Activated CD4-positive, alpha-beta T cell treated with anti-CD3 and anti-CD28 coated beads, Interleukin-2, Interleukin-4, amounts not matched to agents 100 ng/mL and 50 ng/mL, durations not matched to agents 16 hours and 8 hours (primary cell): ENCODE data around the gene TROAP.
"Not testable (repeated sequence)": the region's sequence is repeated elsewhere in the genome, so short reads cannot be mapped to it uniquely, and the experiment has no call there.

Experiments
- DNase-seq: peaks from one replicate; pipeline ENCODE4 v3.0.0-alpha.2; 2020; ENCODE audit warnings: low spot score

TROAP gene

GRCh38 chr12:49295082-49295936 lies 27.7 kb upstream of the TROAP start, which contains the start of gene PRPH:
TSS of gene PRPH (plus strand) at chr12:49295147. CDS start at chr12:49295201, 54 bp downstream.
- DNase-seq = no peak

- DNase-seq = peak; percentile 68
Observed at GRCh38 chr12:49296034-49296835, 26.8 kb upstream of the TROAP start.

DNA sequence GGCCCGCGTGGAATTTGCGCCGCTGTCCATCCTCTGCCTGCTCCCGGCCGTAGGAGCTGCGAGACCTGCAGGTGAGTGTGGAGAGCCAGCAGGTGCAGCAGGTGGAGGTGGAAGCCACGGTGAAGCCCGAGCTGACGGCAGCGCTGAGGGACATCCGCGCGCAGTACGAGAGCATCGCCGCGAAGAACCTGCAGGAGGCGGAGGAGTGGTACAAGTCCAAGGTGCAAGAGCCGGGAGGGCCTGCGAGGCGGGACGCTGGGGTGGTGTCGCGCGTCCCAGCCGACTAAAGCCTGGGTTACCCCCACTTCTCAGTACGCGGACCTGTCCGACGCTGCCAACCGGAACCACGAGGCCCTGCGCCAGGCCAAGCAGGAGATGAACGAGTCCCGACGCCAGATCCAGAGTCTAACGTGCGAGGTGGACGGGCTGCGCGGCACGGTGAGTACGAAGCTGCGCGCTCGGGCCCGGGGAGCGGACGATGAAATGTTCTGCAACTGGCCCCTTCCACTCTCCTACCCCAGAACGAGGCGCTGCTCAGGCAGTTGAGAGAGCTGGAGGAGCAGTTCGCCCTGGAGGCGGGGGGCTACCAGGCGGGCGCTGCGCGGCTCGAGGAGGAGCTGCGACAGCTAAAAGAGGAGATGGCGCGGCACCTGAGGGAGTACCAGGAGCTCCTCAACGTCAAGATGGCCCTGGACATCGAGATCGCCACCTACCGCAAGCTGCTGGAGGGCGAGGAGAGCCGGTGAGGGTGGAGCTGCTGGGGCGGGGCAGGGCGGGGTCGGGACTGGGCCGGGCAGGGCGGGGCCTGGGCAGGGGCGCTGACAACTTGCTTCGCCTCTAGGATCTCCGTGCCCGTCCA lies 26.0 kb upstream of the TROAP start:
- peak; percentile 47 for DNase-seq

DNA sequence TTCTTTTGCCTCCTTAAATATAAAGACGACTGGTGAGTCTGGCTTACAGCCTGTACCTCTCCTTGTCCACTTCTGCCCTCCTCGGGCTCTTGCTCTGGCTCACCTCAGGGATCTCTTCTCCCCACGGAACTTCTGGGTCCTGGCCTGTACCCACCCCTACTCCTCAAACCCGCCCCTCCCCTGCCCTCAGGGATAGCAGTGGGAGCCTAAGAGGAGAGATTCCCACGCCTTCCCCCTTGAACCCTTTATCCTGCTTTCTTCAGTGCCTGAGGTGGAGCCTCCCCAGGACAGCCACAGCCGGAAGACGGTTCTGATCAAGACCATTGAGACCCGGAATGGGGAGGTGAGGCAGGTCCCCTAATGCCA lies 25.4 kb upstream of the TROAP start:
- DNase-seq = no peak

DNA sequence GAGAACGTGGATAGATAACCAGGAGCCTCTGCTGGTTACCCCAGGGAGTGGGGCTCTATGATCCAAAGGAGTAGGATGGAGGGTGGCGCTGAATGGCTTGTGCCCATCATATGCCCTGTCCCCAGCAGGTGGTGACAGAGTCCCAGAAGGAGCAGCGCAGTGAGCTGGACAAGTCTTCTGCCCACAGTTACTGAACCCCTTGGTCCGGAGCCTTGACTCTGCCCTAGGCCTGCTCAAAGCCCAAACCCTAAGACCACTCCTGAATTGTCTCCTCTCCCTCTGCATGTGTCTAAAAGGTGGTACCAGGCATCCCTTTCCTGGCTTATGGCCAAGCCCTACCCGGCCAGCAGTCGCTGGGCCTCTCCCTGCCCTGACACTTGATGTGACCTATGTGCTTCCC lies 24.9 kb upstream of the TROAP start:
- no peak for DNase-seq

DNA sequence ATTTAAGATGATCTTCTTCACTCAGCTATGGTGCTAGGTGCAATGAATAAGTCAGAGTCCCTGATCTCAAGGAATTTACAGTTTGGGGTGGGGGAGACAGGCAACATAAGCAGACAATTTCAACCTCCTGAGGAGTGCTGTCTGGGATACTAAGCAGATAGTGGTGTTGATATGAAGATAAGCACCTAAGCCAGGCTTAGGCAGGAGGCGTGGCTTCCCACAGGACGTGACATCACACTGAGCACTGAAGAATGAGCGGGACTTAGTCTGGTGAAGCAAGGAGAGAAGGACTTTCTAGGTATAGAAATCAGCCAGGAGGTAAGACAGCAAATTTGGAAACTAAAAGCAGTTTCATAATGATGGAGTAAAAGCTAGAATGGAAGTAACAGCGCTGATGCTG lies 21.3 kb upstream of the TROAP start:
- DNase-seq = peak; percentile 79

DNA sequence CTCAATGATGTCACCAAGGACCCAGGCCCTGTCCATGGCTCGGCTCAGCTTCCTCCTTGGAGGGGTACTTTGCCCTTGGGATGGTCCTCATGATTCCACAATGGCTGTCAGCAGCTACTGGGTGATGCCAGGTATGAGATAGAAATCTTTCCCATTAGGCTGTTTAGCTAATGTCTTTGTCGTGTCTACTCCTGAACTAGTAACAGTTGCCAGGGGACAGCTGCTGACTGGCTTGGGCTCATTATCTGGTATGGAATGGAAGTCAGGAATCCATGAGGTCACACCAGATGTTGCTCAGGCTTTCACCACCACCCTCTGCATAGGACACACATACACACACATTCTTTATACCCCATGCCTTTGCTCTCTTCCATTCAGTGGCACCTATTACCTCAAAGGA lies 18.9 kb upstream of the TROAP start:
- DNase-seq = no peak

GRCh38 chr12:49305762-49306510 lies 17.1 kb upstream of the TROAP start:
- no peak for DNase-seq

GRCh38 chr12:49309386-49309785 lies 13.7 kb upstream of the TROAP start:
- DNase-seq = no peak

DNA sequence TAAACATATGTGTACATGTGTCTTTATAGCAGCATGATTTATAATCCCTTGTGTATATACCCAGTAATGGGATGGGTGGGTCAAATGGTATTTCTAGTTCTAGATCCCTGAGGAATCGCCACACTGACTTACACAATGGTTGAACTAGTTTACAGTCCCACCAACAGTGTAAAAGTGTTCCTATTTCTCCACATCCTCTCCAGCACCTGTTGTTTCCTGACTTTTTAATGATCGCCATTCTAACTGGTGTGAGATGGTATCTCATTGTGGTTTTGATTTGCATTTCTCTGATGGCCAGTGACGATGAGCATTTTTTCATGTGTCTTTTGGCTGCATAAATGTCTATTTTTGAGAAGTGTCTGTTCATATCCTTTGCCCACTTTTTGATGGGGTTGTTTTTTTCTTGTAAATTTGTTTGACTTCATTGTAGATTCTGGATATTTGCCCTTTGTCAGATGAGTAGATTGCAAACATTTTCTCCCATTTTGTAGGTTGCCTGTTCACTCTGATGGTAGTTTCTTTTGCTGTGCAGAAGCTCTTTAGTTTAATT lies 12.5 kb upstream of the TROAP start:
- not testable (repeated sequence) for DNase-seq

GRCh38 chr12:49314811-49315210 lies 8.2 kb upstream of the TROAP start:
- DNase-seq = no peak

DNA sequence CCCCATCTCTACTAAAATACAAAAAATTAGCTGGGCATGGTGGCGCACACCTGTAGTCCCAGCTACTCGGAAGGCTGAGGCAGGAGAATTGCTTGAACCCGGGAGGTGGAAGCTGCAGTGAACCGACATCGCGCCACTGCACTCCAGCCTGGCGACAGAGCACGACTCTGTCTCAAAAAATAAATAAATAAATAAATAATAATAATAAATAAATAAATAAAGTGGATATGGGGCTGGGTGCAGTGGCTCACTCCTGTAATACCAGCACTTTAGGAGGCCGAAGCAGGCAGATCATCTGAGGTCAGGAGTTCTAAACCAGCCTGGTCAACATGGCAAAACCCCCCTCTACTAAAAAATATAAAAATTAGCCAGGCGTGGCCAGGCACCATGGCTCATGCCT lies 5.9 kb upstream of the TROAP start:
- DNase-seq = not testable (repeated sequence)

DNA sequence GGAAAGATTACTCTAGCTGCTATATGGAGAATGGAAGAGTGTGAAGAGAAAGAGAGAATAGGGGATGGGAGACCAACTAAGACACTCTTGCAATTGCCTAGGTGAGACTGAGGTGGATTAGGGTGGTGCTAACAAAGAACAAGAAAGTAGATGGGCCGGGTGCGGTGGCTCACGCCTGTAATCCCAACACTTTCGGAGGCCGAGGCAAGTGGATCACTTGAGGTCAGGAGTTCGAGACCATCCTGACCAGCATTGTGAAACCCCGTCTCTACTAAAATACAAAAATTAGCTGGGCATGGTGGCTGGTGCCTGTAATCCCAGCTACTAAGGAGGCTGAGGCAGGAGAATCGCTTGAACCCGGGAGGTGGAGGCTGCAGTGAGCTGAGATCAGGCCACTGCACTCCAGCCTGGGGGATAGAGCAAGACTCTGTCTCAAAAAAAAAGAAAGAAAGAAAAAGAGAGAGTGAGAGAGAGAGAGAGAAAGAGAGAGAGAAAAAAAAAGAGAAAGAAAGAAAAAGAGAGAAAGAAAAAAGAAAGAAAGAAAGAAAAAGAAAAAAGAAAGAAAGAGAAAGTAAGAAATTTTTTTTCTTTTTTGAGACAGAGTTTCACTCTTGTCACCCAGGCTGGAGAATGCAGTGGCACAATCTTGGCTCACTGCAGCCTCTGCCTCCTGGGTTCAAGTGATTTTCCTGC lies 2.5 kb upstream of the TROAP start:
- DNase-seq = not testable (repeated sequence)

DNA sequence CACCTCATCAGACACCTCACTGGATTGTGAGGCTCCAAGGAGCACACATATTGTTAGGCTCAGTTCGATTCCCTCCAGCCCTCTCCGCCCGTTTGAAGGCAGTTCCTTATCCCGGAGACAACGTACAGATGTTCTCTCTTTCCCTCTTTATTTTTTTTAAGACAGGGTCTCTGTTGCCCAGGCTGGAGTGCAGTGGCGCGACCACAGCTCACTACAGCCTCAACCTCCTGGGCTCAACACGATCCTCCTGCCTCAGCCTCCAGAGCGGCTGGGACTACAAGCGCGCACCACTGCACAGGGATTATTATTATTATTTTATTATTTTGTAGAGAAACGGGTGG lies 718 bp upstream of the TROAP start:
- DNase-seq = no peak

- DNase-seq = no peak
Observed at GRCh38 chr12:49323524-49324097, 556 bp downstream of the TROAP start.

GRCh38 chr12:49325606-49326005 lies 2.6 kb downstream of the TROAP start:
- DNase-seq = no peak

DNA sequence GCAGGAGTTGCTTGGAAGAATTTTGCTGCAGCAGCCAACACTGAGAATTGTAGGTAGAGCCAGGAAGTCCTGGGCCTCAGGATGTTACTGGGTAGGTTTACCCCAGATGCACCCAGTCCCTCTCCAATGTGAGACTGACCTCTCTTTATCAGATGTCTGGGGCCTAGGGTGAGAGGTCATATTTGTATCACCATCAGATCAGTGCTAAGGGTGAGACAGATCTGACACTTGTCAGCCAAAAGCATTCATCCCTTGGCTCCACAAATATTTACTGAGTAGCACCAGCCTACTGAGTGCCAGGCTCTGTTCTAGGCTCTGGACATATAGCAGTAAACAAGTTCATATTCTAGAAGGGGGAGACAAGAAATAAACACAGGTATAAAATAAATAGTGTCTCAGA lies 4.3 kb downstream of the TROAP start:
- no peak for DNase-seq

DNA sequence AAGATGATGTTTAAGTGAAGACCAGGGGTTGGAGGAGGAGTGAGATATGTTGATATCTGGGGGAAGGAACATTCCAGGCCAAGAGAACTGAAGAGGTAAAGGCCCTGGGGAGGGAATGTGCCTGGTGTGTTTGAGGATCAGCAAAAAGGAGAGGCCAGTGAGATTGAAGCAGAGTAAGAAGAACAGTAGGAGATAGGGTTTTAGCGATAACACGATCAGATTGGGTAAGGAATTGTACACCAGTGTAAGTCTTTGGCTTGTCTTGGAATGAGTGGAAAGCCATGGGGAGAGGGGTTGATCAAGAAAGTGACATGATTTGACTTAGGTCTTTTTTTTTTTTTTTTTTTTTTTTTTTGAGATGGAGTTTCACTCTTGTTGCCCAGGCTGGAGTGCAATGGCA lies 4.8 kb downstream of the TROAP start:
- no peak for DNase-seq

DNA sequence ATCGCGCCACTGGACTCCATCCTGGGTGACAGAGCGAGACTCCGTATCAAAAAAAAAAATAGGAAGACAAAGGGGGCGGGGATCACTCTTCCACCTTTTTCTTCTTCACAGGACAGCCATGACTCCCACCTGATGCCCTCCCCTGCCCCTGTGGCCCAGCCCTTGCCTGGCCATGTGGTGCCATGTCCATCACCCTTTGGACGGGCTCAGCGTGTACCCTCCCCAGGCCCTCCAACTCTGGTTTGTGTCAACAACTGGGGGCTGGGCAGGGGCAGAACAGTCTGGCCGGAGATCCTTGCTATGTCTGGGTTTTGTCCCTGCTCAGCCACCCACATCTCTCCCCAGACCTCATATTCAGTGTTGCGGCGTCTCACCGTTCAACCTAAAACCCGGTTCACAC lies 5.8 kb downstream of the TROAP start:
- no peak for DNase-seq

DNA sequence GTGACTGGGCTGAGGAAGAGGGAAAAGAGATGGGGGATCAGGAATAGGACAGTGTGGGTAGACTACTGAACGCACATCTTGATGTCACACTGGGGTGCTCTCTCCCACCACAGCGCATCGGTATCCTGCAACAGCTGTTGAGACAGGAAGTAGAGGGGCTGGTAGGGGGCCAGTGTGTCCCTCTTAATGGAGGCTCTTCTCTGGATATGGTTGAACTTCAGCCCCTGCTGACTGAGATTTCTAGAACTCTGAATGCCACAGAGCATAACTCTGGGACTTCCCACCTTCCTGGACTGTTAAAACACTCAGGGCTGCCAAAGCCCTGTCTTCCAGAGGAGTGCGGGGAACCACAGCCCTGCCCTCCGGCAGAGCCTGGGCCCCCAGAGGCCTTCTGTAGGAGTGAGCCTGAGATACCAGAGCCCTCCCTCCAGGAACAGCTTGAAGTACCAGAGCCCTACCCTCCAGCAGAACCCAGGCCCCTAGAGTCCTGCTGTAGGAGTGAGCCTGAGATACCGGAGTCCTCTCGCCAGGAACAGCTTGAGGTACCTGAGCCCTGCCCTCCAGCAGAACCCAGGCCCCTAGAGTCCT lies 7.1 kb downstream of the TROAP start:
- no peak for DNase-seq
